ENCODE results near the gene ACER3. TPM values are rescaled to one million over a fixed set of nuclear protein-coding genes. Genes with fewer than 3 reads are reported as not detected.
A peak's percentile ranks its signal among the peaks of the same experiment; 100 is the strongest.

ACER3 gene
- total RNA-seq, 2 donors from 2014 or later = 18.5 to 23.2 TPM

GRCh38 chr11:76837696-76838677 lies 22.7 kb upstream of the ACER3 start:
- no peak for DNase-seq
- no peak overlapping the region for H3K27ac Mint-ChIP-seq
- TF ChIP-seq, protein P1, sequence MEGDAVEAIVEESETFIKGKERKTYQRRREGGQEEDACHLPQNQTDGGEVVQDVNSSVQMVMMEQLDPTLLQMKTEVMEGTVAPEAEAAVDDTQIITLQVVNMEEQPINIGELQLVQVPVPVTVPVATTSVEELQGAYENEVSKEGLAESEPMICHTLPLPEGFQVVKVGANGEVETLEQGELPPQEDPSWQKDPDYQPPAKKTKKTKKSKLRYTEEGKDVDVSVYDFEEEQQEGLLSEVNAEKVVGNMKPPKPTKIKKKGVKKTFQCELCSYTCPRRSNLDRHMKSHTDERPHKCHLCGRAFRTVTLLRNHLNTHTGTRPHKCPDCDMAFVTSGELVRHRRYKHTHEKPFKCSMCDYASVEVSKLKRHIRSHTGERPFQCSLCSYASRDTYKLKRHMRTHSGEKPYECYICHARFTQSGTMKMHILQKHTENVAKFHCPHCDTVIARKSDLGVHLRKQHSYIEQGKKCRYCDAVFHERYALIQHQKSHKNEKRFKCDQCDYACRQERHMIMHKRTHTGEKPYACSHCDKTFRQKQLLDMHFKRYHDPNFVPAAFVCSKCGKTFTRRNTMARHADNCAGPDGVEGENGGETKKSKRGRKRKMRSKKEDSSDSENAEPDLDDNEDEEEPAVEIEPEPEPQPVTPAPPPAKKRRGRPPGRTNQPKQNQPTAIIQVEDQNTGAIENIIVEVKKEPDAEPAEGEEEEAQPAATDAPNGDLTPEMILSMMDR (conservative IDR thresholded peaks at IDR 0.05) = no peak
- no peaks in the 10 kb centered on the region for H3K36me3 Mint-ChIP-seq (ENCODE audit: low read depth)
- peak overlapping the region; percentile 33 for H3K27ac ChIP-seq (ENCODE audit: low read depth, low read length)
- no peak overlapping the region for H3K9ac ChIP-seq (ENCODE audit: extremely low read depth, low read length, poor library complexity, severe bottlenecking)
- H3K27me3 Mint-ChIP-seq (ENCODE audit: insufficient read depth) = no peaks in the 10 kb centered on the region
- 80 to 81% methylated on average over 5 to 7 of the region's 7 CpGs for whole genome bisulfite sequencing, 2 experiments (ENCODE audit: insufficient coverage in 1 of 2, insufficient read length in 1 of 2)
- H3K4me3 Mint-ChIP-seq = no peak overlapping the region
- H3K9me3 ChIP-seq (ENCODE audit: control insufficient read depth, low read length) = no peaks in the 10 kb centered on the region
- no peaks in the 10 kb centered on the region for H3K36me3 ChIP-seq (ENCODE audit: control insufficient read depth, insufficient read depth, low read length)
- H3K4me3 ChIP-seq (ENCODE audit: low read length) = no peak overlapping the region
- peaks cover 26% of the 10 kb centered on the region for H3K4me1 ChIP-seq (ENCODE audit: control insufficient read depth, insufficient read depth, low read length)
- H3K9me3 Mint-ChIP-seq = peaks cover 3% of the 10 kb centered on the region
- no peaks in the 10 kb centered on the region for H3K27me3 ChIP-seq (ENCODE audit: control insufficient read depth, insufficient read depth, low read length, poor library complexity, severe bottlenecking)
- peaks cover 20% of the 10 kb centered on the region for H3K4me1 Mint-ChIP-seq

GRCh38 chr11:76838678-76839068 lies 22.0 kb upstream of the ACER3 start:
- Histone ChIP-seq H3K9me3 (ENCODE audit: control insufficient read depth, low read length) (no peaks in the 10 kb centered on the region), H3K4me1 (ENCODE audit: control insufficient read depth, insufficient read depth, low read length) (peaks cover 26% of the 10 kb centered on the region), H3K4me3 (ENCODE audit: low read length) (no peak overlapping the region), H3K27me3 (ENCODE audit: control insufficient read depth, insufficient read depth, low read length, poor library complexity, severe bottlenecking) (no peaks in the 10 kb centered on the region), H3K36me3 (ENCODE audit: control insufficient read depth, insufficient read depth, low read length) (no peaks in the 10 kb centered on the region), H3K27ac (ENCODE audit: low read depth, low read length) (no peak overlapping the region), H3K9ac (ENCODE audit: extremely low read depth, low read length, poor library complexity, severe bottlenecking) (no peak overlapping the region)
- H3K27me3 Mint-ChIP-seq (ENCODE audit: insufficient read depth) = no peaks in the 10 kb centered on the region
- peaks cover 20% of the 10 kb centered on the region for H3K4me1 Mint-ChIP-seq
- H3K9me3 Mint-ChIP-seq = peaks cover 3% of the 10 kb centered on the region
- no peak overlapping the region for H3K4me3 Mint-ChIP-seq
- TF ChIP-seq, protein P1 (conservative IDR thresholded peaks at IDR 0.05) = peak; percentile 84
- WGBS, 2 experiments (ENCODE audit: insufficient coverage in 1 of 2, insufficient read length in 1 of 2) = 27 to 44% methylated on average over 2 of the region's 3 CpGs
- no peak overlapping the region for H3K27ac Mint-ChIP-seq
- no peaks in the 10 kb centered on the region for H3K36me3 Mint-ChIP-seq (ENCODE audit: low read depth)
- DNase-seq = peak; percentile 92

DNA sequence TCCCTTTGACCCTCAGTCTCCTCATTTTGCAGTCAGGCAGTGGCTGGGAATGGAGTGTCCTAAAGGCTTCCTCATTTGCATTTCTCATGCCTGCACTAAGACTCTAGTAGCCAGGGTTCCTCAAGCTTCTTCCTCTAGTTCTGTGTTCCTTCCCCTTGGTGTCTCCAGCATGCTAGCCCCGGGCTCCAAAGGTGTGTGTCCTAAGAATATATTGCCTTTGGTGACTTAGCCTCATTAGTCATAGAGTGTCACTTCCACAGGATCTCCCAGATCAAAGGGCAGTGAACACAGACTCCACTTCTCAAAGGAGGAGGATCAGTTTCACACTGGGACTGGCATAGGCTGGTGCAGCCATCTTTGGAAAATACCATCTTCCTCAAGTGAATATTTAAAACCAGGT lies 21.4 kb upstream of the ACER3 start:
- Histone ChIP-seq H3K9me3 (ENCODE audit: control insufficient read depth, low read length) (no peaks in the 10 kb centered on the region), H3K9ac (ENCODE audit: extremely low read depth, low read length, poor library complexity, severe bottlenecking) (no peak overlapping the region), H3K4me1 (ENCODE audit: control insufficient read depth, insufficient read depth, low read length) (peaks cover 26% of the 10 kb centered on the region), H3K36me3 (ENCODE audit: control insufficient read depth, insufficient read depth, low read length) (no peaks in the 10 kb centered on the region), H3K27ac (ENCODE audit: low read depth, low read length) (no peak overlapping the region), H3K4me3 (ENCODE audit: low read length) (no peak overlapping the region), H3K27me3 (ENCODE audit: control insufficient read depth, insufficient read depth, low read length, poor library complexity, severe bottlenecking) (no peaks in the 10 kb centered on the region)
- Mint-ChIP-seq H3K27me3 (ENCODE audit: insufficient read depth) (no peaks in the 10 kb centered on the region), H3K9me3 (peaks cover 3% of the 10 kb centered on the region), H3K36me3 (ENCODE audit: low read depth) (no peaks in the 10 kb centered on the region), H3K27ac (no peak overlapping the region), H3K4me1 (peaks cover 20% of the 10 kb centered on the region), H3K4me3 (no peak overlapping the region)
- DNase-seq = no peak
- 72 to 100% methylated on average over 1 of the region's 1 CpG for WGBS, 2 experiments (ENCODE audit: insufficient coverage in 1 of 2, insufficient read length in 1 of 2)
- TF ChIP-seq, protein P1 (conservative IDR thresholded peaks at IDR 0.05) = no peak

Measured in endodermal cell (in vitro differentiated cells).